H1 (cell line): ENCODE data around the gene ADAMTS15. TPM values are rescaled to one million over a fixed set of nuclear protein-coding genes. Genes with fewer than 3 reads are reported as not detected.

Experiments used
- BRCA1 ChIP-seq: IDR thresholded peaks from 2 replicates; pipeline ENCODE4 v1.6.1; 2012; ENCODE audit warnings: low read depth, low read length, improper control_type of control experiment
- CEBPB ChIP-seq: IDR thresholded peaks from 2 replicates; pipeline ENCODE4 v1.6.1; 2012; ENCODE audit warnings: low read depth, low read length
- CHD2 ChIP-seq: IDR thresholded peaks from 2 replicates; pipeline ENCODE4 v1.6.1; 2012; ENCODE audit warnings: low read length, improper control_type of control experiment
- CTBP2 ChIP-seq: IDR thresholded peaks from 2 replicates; pipeline ENCODE4 v1.7.0; 2011; ENCODE audit warnings: borderline replicate concordance, mild to moderate bottlenecking, moderate library complexity, mixed read lengths, low read length; ENCODE audit not compliant: insufficient read depth, insufficient read length
- CTCF ChIP-seq, 3 experiments: IDR thresholded peaks; 1 replicate in 2 of 3; 2 replicates in 1 of 3; pipeline versions ENCODE4 v1.5.1 to v1.6.1; 2011; ENCODE audit warnings: low read length in 3 of 3, mild to moderate bottlenecking in 3 of 3, inconsistent platforms in 2 of 3, low read depth in 1 of 3, moderate library complexity in 1 of 3; ENCODE audit not compliant: insufficient read depth in 1 of 3; ENCODE audit errors: control extremely low read depth in 1 of 3
- GABPA ChIP-seq: IDR thresholded peaks from 2 replicates; pipeline ENCODE4 v1.6.1; 2011; ENCODE audit warnings: mild to moderate bottlenecking, low read length, moderate library complexity, borderline replicate concordance; ENCODE audit not compliant: insufficient read depth
- JUND ChIP-seq: IDR thresholded peaks from 2 replicates; pipeline ENCODE4 v1.6.1; 2011; ENCODE audit warnings: mild to moderate bottlenecking, improper control_type of control experiment, low read length
- PHF8 ChIP-seq: fragments of 200-600 bp; sonication (generic); conservative IDR thresholded peaks from 2 replicates; pipeline ENCODE4 v1.7.1; 2012; ENCODE audit warnings: low read depth, mild to moderate bottlenecking, inconsistent platforms, low read length, moderate library complexity
- POU5F1 ChIP-seq: IDR thresholded peaks from 2 replicates; pipeline ENCODE4 v1.6.1; 2011; ENCODE audit warnings: low read depth, mild to moderate bottlenecking, low read length, moderate library complexity
- SAP30 ChIP-seq: fragments of 300-600 bp; sonication (generic); IDR thresholded peaks from 2 replicates; pipeline ENCODE4 v1.7.1; 2012; ENCODE audit warnings: low read length, moderate library complexity, mild to moderate bottlenecking, inconsistent platforms; ENCODE audit not compliant: insufficient read depth, insufficient replicate concordance
- SP4 ChIP-seq: IDR thresholded peaks from 2 replicates; pipeline ENCODE4 v1.6.1; 2012; ENCODE audit warnings: low read length, inconsistent platforms
- SUZ12 ChIP-seq: fragments of 200-600 bp; sonication (generic); IDR thresholded peaks from 2 replicates; pipeline ENCODE4 v1.6.1; 2012; ENCODE audit warnings: mild to moderate bottlenecking, inconsistent platforms, low read length, moderate library complexity, mixed read lengths
- TEAD4 ChIP-seq: IDR thresholded peaks from 2 replicates; pipeline ENCODE4 v1.6.1; 2012; ENCODE audit warnings: low read depth, low read length, inconsistent platforms, mixed read lengths
- YY1 ChIP-seq: IDR thresholded peaks from 2 replicates; pipeline ENCODE4 v1.6.1; 2011; ENCODE audit warnings: low read depth, mild to moderate bottlenecking, low read length
- polyA plus RNA-seq, 7 experiments: library from polyadenylated mRNA; depleted of rRNA in 3 of 7; stranded (reverse) in 5 of 7; unstranded in 2 of 7; fragments of >200 nt in 5 of 7; fragments of 200-250 nt in 2 of 7; gene quantifications; 1 replicate in 5 of 7; 2 replicates in 1 of 7; 4 replicates in 1 of 7; pipeline versions ENCODE4 v1.2.1 to v1.2.3, GENCODE V29; 2011 to 2013; ENCODE audit warnings: missing spikeins in 2 of 7, mixed read lengths in 2 of 7
- total RNA-seq: library from RNA; stranded (reverse); fragmentation: NEBNext Ultra II Directional; extraction: Animal tissue kit (Norgen Biotek cat#: 25700); gene quantifications from 2 replicates; pipeline ENCODE4 v1.2.1, GENCODE V29; 2021

ADAMTS15 gene
- total and polyA plus RNA-seq, 2 of the 8 experiments (the other 6 are each of a cell fraction or from before 2014, with no cell fraction given), result 1.7 to 4.7 TPM

GRCh38 chr11:130431331-130431773, 17.1 kb upstream of the ADAMTS15 start (continued):
- no peak for TF ChIP-seq CHD2
- no peak for TF ChIP-seq PHF8
- no peak for TF ChIP-seq SUZ12
- no peak for TF ChIP-seq JUND
- TF ChIP-seq SAP30, result no peak
- TF ChIP-seq POU5F1, result 0 out of 2 replicates have a peak, but pooled peaks have one; percentile 24
- TF ChIP-seq YY1, result 0 out of 2 replicates have a peak, but pooled peaks have one; percentile 19
- TF ChIP-seq CTBP2, result no peak
- no peak for TF ChIP-seq BRCA1
- TF ChIP-seq GABPA, result no peak
- peak; percentile 87 to 91 (median 88) for TF ChIP-seq CTCF (IDR thresholded peaks at IDR 0.05; ENCODE audit: control extremely low read depth in 1 of 3, insufficient read depth in 1 of 3, low read depth in 1 of 3, low read length in 3 of 3)
- TF ChIP-seq CEBPB, result no peak
- TF ChIP-seq TEAD4, result peak; percentile 46; the same call in 1 of the 2 replicates
- no peak for TF ChIP-seq SP4
